KMS-11 (cell line): ENCODE results near the gene CYSRT1.

Experiments
- H2AFZ ChIP-seq: fragments of 200-600 bp; sonication (generic); 2 replicates; pipeline ENCODE4 v1.6.1; 2016; ENCODE audit warnings: antibody characterized with exemption, mixed run types, low read depth
- H3K27ac ChIP-seq: fragments of 200-600 bp; sonication (generic); 2 replicates; pipeline ENCODE4 v1.6.1; 2016; ENCODE audit warnings: mild to moderate bottlenecking, mixed run types
- H3K27me3 ChIP-seq: fragments of 200-600 bp; sonication (generic); 2 replicates; pipeline ENCODE4 v1.6.1; 2017; ENCODE audit warnings: mild to moderate bottlenecking, low read depth, mixed run types, moderate library complexity; ENCODE audit not compliant: insufficient read depth
- H3K36me3 ChIP-seq: fragments of 200-600 bp; sonication (generic); 2 replicates; pipeline ENCODE4 v1.6.1; 2017; ENCODE audit warnings: mild to moderate bottlenecking, mixed run types; ENCODE audit not compliant: insufficient read depth
- H3K4me1 ChIP-seq: fragments of 200-600 bp; sonication (generic); 2 replicates; pipeline ENCODE4 v1.6.1; 2016; ENCODE audit warnings: mild to moderate bottlenecking, low read depth, mixed run types; ENCODE audit not compliant: poor library complexity, severe bottlenecking
- H3K4me2 ChIP-seq: fragments of 200-600 bp; sonication (generic); 2 replicates; pipeline ENCODE4 v1.7.0; 2016; ENCODE audit warnings: mild to moderate bottlenecking, mixed run types
- H3K4me3 ChIP-seq: fragments of 200-600 bp; sonication (generic); IDR thresholded peaks from 2 replicates; pipeline ENCODE4 v1.6.1; 2017; ENCODE audit warnings: low read depth, low read length, mixed read lengths; ENCODE audit not compliant: insufficient read depth
- H3K79me2 ChIP-seq: fragments of 200-600 bp; sonication (generic); 2 replicates; pipeline ENCODE4 v1.6.1; 2016; ENCODE audit warnings: low read depth, mixed run types; ENCODE audit not compliant: insufficient read depth
- H3K9ac ChIP-seq: fragments of 200-600 bp; sonication (generic); 2 replicates; pipeline ENCODE4 v1.6.1; 2016; ENCODE audit warnings: mild to moderate bottlenecking, mixed run types
- H4K20me1 ChIP-seq: fragments of 200-600 bp; sonication (generic); 2 replicates; pipeline ENCODE4 v1.6.1; 2016; ENCODE audit warnings: mild to moderate bottlenecking, mixed run types; ENCODE audit not compliant: insufficient read depth
- CTCF ChIP-seq: fragments of 200-600 bp; sonication (generic); conservative IDR thresholded peaks from 2 replicates; pipeline ENCODE4 v1.6.1; 2017; ENCODE audit warnings: low read depth, mild to moderate bottlenecking, antibody characterized with exemption, low read length, moderate library complexity, mixed read lengths

The CYSRT1 gene

GRCh38 chr9:137218754-137219271 is 6.2 kb upstream of the CYSRT1 start:
- Histone ChIP-seq H3K9ac (no peak overlapping the region), H3K4me3 (no peak overlapping the region), H3K4me2 (no peak overlapping the region), H3K27ac (no peak overlapping the region), H3K4me1 (peaks cover 5% of the 10 kb centered on the region), H3K79me2 (no peaks in the 10 kb centered on the region), H2AFZ (no peak overlapping the region), H4K20me1 (no peaks in the 10 kb centered on the region), H3K36me3 (no peaks in the 10 kb centered on the region), H3K27me3 (no peaks in the 10 kb centered on the region)
- TF ChIP-seq CTCF, result no peak

DNA sequence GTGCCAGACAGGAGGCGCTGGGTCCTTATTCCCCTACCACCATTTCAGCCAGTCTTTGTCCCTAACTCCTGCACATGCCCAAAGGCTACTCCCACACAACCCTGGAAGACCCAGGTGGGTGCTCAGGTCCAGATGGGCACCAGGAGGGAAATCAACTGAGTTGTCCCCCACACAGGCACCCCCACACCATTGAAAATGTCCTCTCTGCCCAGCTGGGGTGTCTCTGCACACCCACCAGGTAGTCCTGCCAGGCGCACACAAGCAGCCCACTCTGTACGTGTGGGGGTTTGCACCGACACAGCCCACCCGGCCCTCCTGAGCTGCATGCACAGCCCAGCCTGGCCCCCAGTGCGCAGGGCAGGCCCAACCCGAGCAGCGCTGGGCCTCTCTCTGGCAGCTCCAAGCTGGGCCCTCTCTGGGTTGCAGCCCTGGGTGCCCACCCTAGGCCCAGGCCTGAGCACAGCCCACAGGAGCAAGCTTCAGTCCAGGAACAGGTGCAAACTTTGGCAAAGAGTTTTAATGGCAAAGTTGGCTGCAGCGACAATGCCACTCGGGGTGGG is 5.1 kb upstream of the CYSRT1 start:
- H3K36me3 ChIP-seq, result no peaks in the 10 kb centered on the region
- no peak overlapping the region for H3K4me3 ChIP-seq
- TF ChIP-seq CTCF, result no peak
- peaks cover 10% of the 10 kb centered on the region for H3K4me1 ChIP-seq
- H3K27ac ChIP-seq, result no peak overlapping the region
- no peaks in the 10 kb centered on the region for H3K27me3 ChIP-seq
- no peaks in the 10 kb centered on the region for H4K20me1 ChIP-seq
- no peak overlapping the region for H2AFZ ChIP-seq
- H3K9ac ChIP-seq, result no peak overlapping the region
- no peaks in the 10 kb centered on the region for H3K79me2 ChIP-seq
- H3K4me2 ChIP-seq, result no peak overlapping the region

DNA sequence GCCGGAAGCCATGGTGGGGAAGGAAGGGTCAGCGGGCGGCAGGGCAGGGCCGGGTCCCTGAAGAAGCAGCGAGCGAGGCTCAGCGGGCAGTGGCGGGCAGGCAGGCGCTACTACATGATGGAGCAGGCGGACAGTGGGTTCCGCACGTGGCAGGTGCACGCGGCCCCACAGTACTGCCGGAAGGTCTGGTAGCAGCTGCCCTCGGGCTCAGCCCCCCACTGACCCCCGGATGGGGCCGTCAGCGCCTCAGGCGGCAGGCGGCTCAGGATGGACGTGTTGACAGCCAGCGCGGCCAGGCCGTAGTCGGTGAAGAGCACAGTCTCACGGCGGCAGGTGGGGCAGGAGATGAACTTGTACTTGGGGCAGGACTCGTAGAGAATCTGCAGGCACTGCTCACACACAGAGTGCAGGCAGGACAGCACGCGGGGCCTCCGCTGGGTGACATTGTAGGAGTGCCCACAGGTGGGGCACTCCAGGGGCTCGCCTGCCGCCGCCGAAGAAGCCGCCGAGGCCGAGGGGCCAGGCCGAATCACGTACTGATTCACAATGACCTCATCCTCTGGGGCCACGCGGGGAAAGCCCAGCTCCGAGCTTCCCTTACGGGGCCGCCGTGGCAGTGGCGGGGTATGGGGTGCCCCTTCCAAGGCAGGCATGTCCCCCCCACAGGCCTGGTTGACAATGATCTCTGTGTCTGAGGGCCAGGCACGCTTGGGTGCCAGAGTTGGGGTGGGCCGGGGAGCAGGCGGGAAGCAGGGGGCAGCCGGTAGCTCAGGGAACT is 4.5 kb upstream of the CYSRT1 start:
- Histone ChIP-seq H3K9ac (no peak overlapping the region), H3K79me2 (no peaks in the 10 kb centered on the region), H3K4me1 (peaks cover 10% of the 10 kb centered on the region), H3K4me3 (no peak overlapping the region), H3K27me3 (no peaks in the 10 kb centered on the region), H3K4me2 (no peak overlapping the region), H4K20me1 (no peaks in the 10 kb centered on the region), H3K27ac (no peak overlapping the region), H2AFZ (no peak overlapping the region), H3K36me3 (no peaks in the 10 kb centered on the region)
- TF ChIP-seq CTCF, result no peak

DNA sequence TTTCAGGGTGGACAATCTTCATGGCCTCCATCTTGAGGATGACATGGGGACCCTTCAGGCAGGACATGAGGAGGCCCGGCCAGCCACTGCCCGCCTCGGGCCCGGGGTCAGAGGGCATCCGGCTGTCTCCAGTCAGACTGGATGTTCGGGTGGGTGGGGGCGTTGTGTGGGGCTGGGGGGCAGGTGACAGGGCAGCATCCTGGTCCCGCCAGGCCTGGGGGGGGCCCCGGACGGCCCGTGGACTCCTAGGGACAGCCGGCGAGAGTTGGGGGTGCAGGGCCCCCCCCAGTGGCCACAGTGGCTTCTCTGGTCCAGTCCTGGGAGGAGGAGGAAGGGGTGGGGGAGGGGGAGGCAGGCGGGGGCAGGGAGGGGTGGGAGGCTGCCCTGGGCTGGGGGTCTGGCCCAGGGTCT is 3.9 kb upstream of the CYSRT1 start:
- Histone ChIP-seq H2AFZ (no peak overlapping the region), H3K4me3 (no peak overlapping the region), H4K20me1 (no peaks in the 10 kb centered on the region), H3K36me3 (no peaks in the 10 kb centered on the region), H3K27ac (no peak overlapping the region), H3K79me2 (no peaks in the 10 kb centered on the region), H3K27me3 (no peaks in the 10 kb centered on the region; the same call in 1 of the 2 replicates), H3K4me2 (no peak overlapping the region), H3K9ac (no peak overlapping the region), H3K4me1 (peaks cover 10% of the 10 kb centered on the region)
- TF ChIP-seq CTCF, result no peak
